MM.1S (cell line): ENCODE results near the gene VPS33B.

Experiments
- CTCF ChIP-seq: fragments of 300-600 bp; sonication (generic); IDR thresholded peaks from 2 replicates; pipeline ENCODE4 v1.5.1; 2016; ENCODE audit warnings: antibody characterized with exemption, low read length, mixed read lengths
- EZH2 ChIP-seq: fragments of 300-600 bp; sonication (generic); optimal IDR thresholded peaks from 2 replicates; pipeline ENCODE3; 2017; ENCODE audit warnings: low read depth, mild to moderate bottlenecking, antibody characterized with exemption, low read length, mixed read lengths

- TF ChIP-seq EZH2 (no peak), CTCF (no peak)
These were observed 69.3 kb downstream of the VPS33B start for GRCh38 chr15:90952901-90953677.
